ENCODE results near the gene CNIH3.

The CNIH3 gene

GRCh38 chr1:224662870-224663269 is 46.8 kb downstream of the CNIH3 start:
- Histone ChIP-seq H3K36me3 (no peaks in the 10 kb centered on the region), H3K27ac (no peak overlapping the region), H3K9me3 (no peaks in the 10 kb centered on the region), H3K4me3 (ENCODE audit: low read depth in 1 of 2, low read length in 1 of 2) (no peak overlapping the region), H3K27me3 (peaks cover 6% of the 10 kb centered on the region), H3K4me1 (ENCODE audit: control insufficient read depth in 1 of 2, insufficient read depth in 1 of 2, low read depth in 1 of 2, low read length in 1 of 2) (no peaks in the 10 kb centered on the region)
- no peak for TF ChIP-seq CTCF (IDR thresholded peaks at IDR 0.05)

GRCh38 chr1:224665016-224665415 is 48.9 kb downstream of the CNIH3 start:
- H3K27ac ChIP-seq = no peak overlapping the region
- H3K4me3 ChIP-seq (ENCODE audit: low read depth in 1 of 2, low read length in 1 of 2) = no peak overlapping the region
- no peaks in the 10 kb centered on the region for H3K4me1 ChIP-seq (ENCODE audit: control insufficient read depth in 1 of 2, insufficient read depth in 1 of 2, low read depth in 1 of 2, low read length in 1 of 2)
- no peaks in the 10 kb centered on the region for H3K9me3 ChIP-seq
- TF ChIP-seq CTCF (IDR thresholded peaks at IDR 0.05) = no peak
- H3K36me3 ChIP-seq = no peaks in the 10 kb centered on the region
- peaks cover 6% of the 10 kb centered on the region for H3K27me3 ChIP-seq

- H3K36me3 ChIP-seq = no peaks in the 10 kb centered on the region
- H3K4me1 ChIP-seq (ENCODE audit: control insufficient read depth in 1 of 2, insufficient read depth in 1 of 2, low read depth in 1 of 2, low read length in 1 of 2) = no peaks in the 10 kb centered on the region
- no peak for TF ChIP-seq CTCF (IDR thresholded peaks at IDR 0.05)
These were observed 50.0 kb downstream of the CNIH3 start for GRCh38 chr1:224666078-224666477.

GRCh38 chr1:224666913-224667312 is 50.8 kb downstream of the CNIH3 start:
- Histone ChIP-seq H3K27ac (no peak overlapping the region), H3K4me3 (ENCODE audit: low read depth in 1 of 2, low read length in 1 of 2) (no peak overlapping the region), H3K27me3 (no peaks in the 10 kb centered on the region), H3K9me3 (no peaks in the 10 kb centered on the region), H3K4me1 (ENCODE audit: control insufficient read depth in 1 of 2, insufficient read depth in 1 of 2, low read depth in 1 of 2, low read length in 1 of 2) (no peaks in the 10 kb centered on the region), H3K36me3 (no peaks in the 10 kb centered on the region)
- no peak for TF ChIP-seq CTCF (IDR thresholded peaks at IDR 0.05)

More at GRCh38 chr1:224666078-224666477, 50.0 kb downstream of the CNIH3 start:
- Histone ChIP-seq H3K4me3 (ENCODE audit: low read depth in 1 of 2, low read length in 1 of 2) (no peak overlapping the region), H3K9me3 (no peaks in the 10 kb centered on the region), H3K27me3 (peaks cover 3% of the 10 kb centered on the region), H3K27ac (no peak overlapping the region)

GRCh38 chr1:224668984-224669383 is 52.9 kb downstream of the CNIH3 start:
- no peak for TF ChIP-seq CTCF (IDR thresholded peaks at IDR 0.05)
- H3K27me3 ChIP-seq = no peaks in the 10 kb centered on the region
- no peaks in the 10 kb centered on the region for H3K4me1 ChIP-seq (ENCODE audit: control insufficient read depth in 1 of 2, insufficient read depth in 1 of 2, low read depth in 1 of 2, low read length in 1 of 2)
- H3K27ac ChIP-seq = no peak overlapping the region
- no peaks in the 10 kb centered on the region for H3K36me3 ChIP-seq
- H3K9me3 ChIP-seq = no peaks in the 10 kb centered on the region
- H3K4me3 ChIP-seq (ENCODE audit: low read depth in 1 of 2, low read length in 1 of 2) = no peak overlapping the region

GRCh38 chr1:224669403-224669802 is 53.3 kb downstream of the CNIH3 start:
- H3K9me3 ChIP-seq = no peaks in the 10 kb centered on the region
- H3K36me3 ChIP-seq = no peaks in the 10 kb centered on the region
- H3K4me3 ChIP-seq (ENCODE audit: low read depth in 1 of 2, low read length in 1 of 2) = no peak overlapping the region
- no peak overlapping the region for H3K27ac ChIP-seq
- no peak for TF ChIP-seq CTCF (IDR thresholded peaks at IDR 0.05)
- no peaks in the 10 kb centered on the region for H3K27me3 ChIP-seq
- no peaks in the 10 kb centered on the region for H3K4me1 ChIP-seq (ENCODE audit: control insufficient read depth in 1 of 2, insufficient read depth in 1 of 2, low read depth in 1 of 2, low read length in 1 of 2)

Measured in neutrophil (primary cell).